Measurements from ENCODE around the gene PROX1.
"Not testable (repeated sequence)": the region's sequence is repeated elsewhere in the genome, so short reads cannot be mapped to it uniquely, and the experiment has no call there.

Gene PROX1

GRCh38 chr1:214075999-214076707, 88.4 kb downstream of the PROX1 start:
- no peak for DNase-seq

GRCh38 chr1:214076708-214077065, 88.9 kb downstream of the PROX1 start:
- DNase-seq, result no peak

- DNase-seq, result no peak
These were observed 91.2 kb downstream of the PROX1 start for GRCh38 chr1:214078950-214079349.

GRCh38 chr1:214085325-214085724, 97.6 kb downstream of the PROX1 start:
- no peak for DNase-seq

GRCh38 chr1:214086945-214087344, 99.2 kb downstream of the PROX1 start:
- no peak for DNase-seq

GRCh38 chr1:214089003-214089402, 101.2 kb downstream of the PROX1 start:
- not testable (repeated sequence) for DNase-seq

Measured in cortex of kidney (tissue), 1 donor.